Measurements from ENCODE around the gene RUBCNL.

GRCh38 chr13:46350003-46350402 lies 37.0 kb downstream of the RUBCNL start:
- TF ChIP-seq POLR2AphosphoS5 (IDR thresholded peaks at IDR 0.05; ENCODE audit: insufficient read depth in 1 of 2, low read depth in 1 of 2) (no peak), CTCF (IDR thresholded peaks at IDR 0.05) (no peak), POLR2A (IDR thresholded peaks at IDR 0.05) (no peak)
